Nephron (organoid): Measurements from ENCODE around the gene GIGYF1.
"Not testable (repeated sequence)": the region's sequence is repeated elsewhere in the genome, so short reads cannot be mapped to it uniquely, and the experiment has no call there.

Experiments
- H3K27ac Mint-ChIP-seq, 3 experiments: 2 replicates each; pipeline ENCODE4 v1.8.0; 2020; ENCODE audit warnings: mixed read lengths in 3 of 3, mild to moderate bottlenecking in 2 of 3, moderate library complexity in 1 of 3
- H3K27me3 Mint-ChIP-seq: 2 replicates; pipeline ENCODE4 v1.8.0; 2021; ENCODE audit warnings: low read depth, mild to moderate bottlenecking, moderate library complexity, mixed read lengths
- H3K36me3 Mint-ChIP-seq: 2 replicates; pipeline ENCODE4 v1.8.0; 2020; ENCODE audit warnings: low read depth, mixed read lengths
- H3K4me1 Mint-ChIP-seq: 2 replicates; pipeline ENCODE4 v1.8.0; 2020; ENCODE audit warnings: mixed read lengths
- H3K4me3 Mint-ChIP-seq, 3 experiments: 2 replicates each; pipeline ENCODE4 v1.8.0; 2020; ENCODE audit warnings: mild to moderate bottlenecking in 3 of 3, mixed read lengths in 3 of 3, moderate library complexity in 2 of 3
- H3K9me3 Mint-ChIP-seq: 2 replicates; pipeline ENCODE4 v1.8.0; 2020; ENCODE audit warnings: mixed read lengths
- TF ChIP-seq, protein P1 (sequence below), 3 experiments: fragments of 200-600 bp; sonication (generic); IDR thresholded peaks; one replicate each; pipeline ENCODE4 v1.5.0; 2021; ENCODE audit warnings: antibody characterized with exemption in 3 of 3; ENCODE audit not compliant: unreplicated experiment in 3 of 3

Gene GIGYF1

GRCh38 chr7:100721505-100721812 lies 27.4 kb upstream of the GIGYF1 start:
- H3K27me3 Mint-ChIP-seq = peaks cover 80% of the 10 kb centered on the region
- H3K4me1 Mint-ChIP-seq = no peaks in the 10 kb centered on the region
- H3K36me3 Mint-ChIP-seq = peaks cover 5% of the 10 kb centered on the region
- TF ChIP-seq, protein P1, sequence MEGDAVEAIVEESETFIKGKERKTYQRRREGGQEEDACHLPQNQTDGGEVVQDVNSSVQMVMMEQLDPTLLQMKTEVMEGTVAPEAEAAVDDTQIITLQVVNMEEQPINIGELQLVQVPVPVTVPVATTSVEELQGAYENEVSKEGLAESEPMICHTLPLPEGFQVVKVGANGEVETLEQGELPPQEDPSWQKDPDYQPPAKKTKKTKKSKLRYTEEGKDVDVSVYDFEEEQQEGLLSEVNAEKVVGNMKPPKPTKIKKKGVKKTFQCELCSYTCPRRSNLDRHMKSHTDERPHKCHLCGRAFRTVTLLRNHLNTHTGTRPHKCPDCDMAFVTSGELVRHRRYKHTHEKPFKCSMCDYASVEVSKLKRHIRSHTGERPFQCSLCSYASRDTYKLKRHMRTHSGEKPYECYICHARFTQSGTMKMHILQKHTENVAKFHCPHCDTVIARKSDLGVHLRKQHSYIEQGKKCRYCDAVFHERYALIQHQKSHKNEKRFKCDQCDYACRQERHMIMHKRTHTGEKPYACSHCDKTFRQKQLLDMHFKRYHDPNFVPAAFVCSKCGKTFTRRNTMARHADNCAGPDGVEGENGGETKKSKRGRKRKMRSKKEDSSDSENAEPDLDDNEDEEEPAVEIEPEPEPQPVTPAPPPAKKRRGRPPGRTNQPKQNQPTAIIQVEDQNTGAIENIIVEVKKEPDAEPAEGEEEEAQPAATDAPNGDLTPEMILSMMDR (IDR thresholded peaks at IDR 0.05; ENCODE audit: unreplicated experiment in 3 of 3) = no peak
- peaks cover 15% of the 10 kb centered on the region for H3K9me3 Mint-ChIP-seq
- H3K27ac Mint-ChIP-seq = no peak overlapping the region
- H3K4me3 Mint-ChIP-seq = peak overlapping the region in 1 of 3 experiments; percentile 35

GRCh38 chr7:100720671-100721504 lies 26.8 kb upstream of the GIGYF1 start:
- Mint-ChIP-seq H3K4me1 (no peaks in the 10 kb centered on the region), H3K27me3 (peaks cover 81% of the 10 kb centered on the region), H3K4me3 (peak overlapping the region in 1 of 3 experiments; percentile 50), H3K27ac (no peak overlapping the region), H3K9me3 (peaks cover 15% of the 10 kb centered on the region), H3K36me3 (peaks cover 5% of the 10 kb centered on the region)
- TF ChIP-seq, protein P1 (IDR thresholded peaks at IDR 0.05; ENCODE audit: unreplicated experiment in 3 of 3) = no peak

GRCh38 chr7:100720279-100720670 lies 26.2 kb upstream of the GIGYF1 start, which contains the start of gene EPO:
EPO (plus strand) TSS chr7:100720468; CDS start chr7:100720981, 513 bp downstream.
- TF ChIP-seq, protein P1 (IDR thresholded peaks at IDR 0.05; ENCODE audit: unreplicated experiment in 3 of 3) = no peak
- peak within 1 kb of the TSS in 2 of 3 experiments; percentile 23 to 50 for H3K4me3 Mint-ChIP-seq
- no peak within 1 kb of the TSS for H3K27ac Mint-ChIP-seq
- H3K36me3 Mint-ChIP-seq = peaks cover 5% of the 10 kb centered on the region
- H3K9me3 Mint-ChIP-seq = peaks cover 15% of the 10 kb centered on the region
- H3K27me3 Mint-ChIP-seq = peaks cover 78% of the 10 kb centered on the region
- no peaks in the 10 kb centered on the region for H3K4me1 Mint-ChIP-seq

GRCh38 chr7:100719523-100720278 lies 25.7 kb upstream of the GIGYF1 start:
- Mint-ChIP-seq H3K27me3 (peaks cover 73% of the 10 kb centered on the region), H3K36me3 (peaks cover 5% of the 10 kb centered on the region), H3K4me3 (peak overlapping the region in 2 of 3 experiments; percentile 23 to 50), H3K9me3 (peaks cover 15% of the 10 kb centered on the region), H3K4me1 (no peaks in the 10 kb centered on the region), H3K27ac (no peak overlapping the region)
- TF ChIP-seq, protein P1 (IDR thresholded peaks at IDR 0.05; ENCODE audit: unreplicated experiment in 3 of 3) = no peak

GRCh38 chr7:100717073-100717472 lies 23.0 kb upstream of the GIGYF1 start:
- H3K27me3 Mint-ChIP-seq = peaks cover 48% of the 10 kb centered on the region
- H3K4me3 Mint-ChIP-seq, H3K27ac Mint-ChIP-seq, H3K4me1 Mint-ChIP-seq, H3K36me3 Mint-ChIP-seq: not testable (repeated sequence)
- peaks cover 15% of the 10 kb centered on the region for H3K9me3 Mint-ChIP-seq

DNA sequence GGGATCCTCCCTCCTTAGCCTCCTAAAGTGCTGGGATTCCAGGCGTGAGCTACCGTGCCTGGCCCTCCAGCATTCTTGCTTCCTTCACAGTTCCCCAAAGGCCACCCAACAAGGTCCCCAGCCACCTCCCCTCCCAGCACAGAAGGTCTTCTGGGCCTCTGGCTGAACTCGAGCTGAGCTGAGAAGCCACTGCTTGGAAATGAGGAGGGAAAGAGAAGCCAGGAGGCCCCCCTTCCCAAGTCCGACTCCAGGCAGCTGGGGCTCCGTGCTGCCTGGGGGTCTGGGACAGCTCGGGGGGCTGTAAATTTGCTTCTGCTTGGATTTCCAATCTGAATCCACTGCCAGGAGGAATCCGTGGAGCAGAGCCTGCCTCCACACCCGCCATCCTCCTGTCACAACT lies 20.7 kb upstream of the GIGYF1 start:
- Mint-ChIP-seq H3K27ac (no peak overlapping the region), H3K9me3 (peaks cover 15% of the 10 kb centered on the region), H3K27me3 (peaks cover 27% of the 10 kb centered on the region), H3K4me1 (no peaks in the 10 kb centered on the region), H3K4me3 (no peak overlapping the region), H3K36me3 (peaks cover 5% of the 10 kb centered on the region)
- TF ChIP-seq, protein P1 (IDR thresholded peaks at IDR 0.05; ENCODE audit: unreplicated experiment in 3 of 3) = no peak
